CD4-positive, alpha-beta T cell (primary cell): Measurements from ENCODE around the gene ALOX5AP. TPM values are rescaled to one million over a fixed set of nuclear protein-coding genes. Genes with fewer than 3 reads are reported as not detected.

Source experiments
- ATAC-seq: fragments of 200-7000 bp; cut with Tn5 transposase; one replicate; pipeline ENCODE4 v1.10.0; 2022; ENCODE audit warnings: mild to moderate bottlenecking; ENCODE audit not compliant: poor library complexity
- CTCF ChIA-PET: fragments of 350-600 bp; sonication (Branson Sonifier 250); formaldehyde crosslinking; loops from one replicate; lab custom pipeline; 2021; ENCODE audit warnings: antibody characterized with exemption, inconsistent platforms; lab: Charles Lee
- POLR2A ChIA-PET: fragments of 350-600 bp; sonication (Branson Sonifier 250); formaldehyde crosslinking; loops from one replicate; lab custom pipeline; 2021; ENCODE audit warnings: antibody characterized with exemption, inconsistent platforms; lab: Charles Lee
- DNase-seq, 14 experiments: peaks; one replicate each; pipeline ENCODE4 v3.0.0-alpha.2; 2013 to 2020; ENCODE audit warnings: mixed read lengths in 2 of 14
- H3K27ac ChIP-seq, 2 donors: one replicate each; pipeline versions ENCODE4 v1.5.1 to v1.7.0; 2013; ENCODE audit warnings: low read length in 2 of 2, low read depth in 1 of 2, mild to moderate bottlenecking in 1 of 2
- H3K27me3 ChIP-seq, 2 experiments: 1 replicate in 1 of 2; 2 replicates in 1 of 2; pipeline versions ENCODE4 v1.6.1 to v1.7.0; 2013; ENCODE audit warnings: low read length in 2 of 2, control low read depth in 1 of 2, mild to moderate bottlenecking in 1 of 2, moderate library complexity in 1 of 2; ENCODE audit not compliant: insufficient read depth in 2 of 2, control insufficient read depth in 1 of 2
- H3K36me3 ChIP-seq: one replicate; pipeline ENCODE4 v1.6.1; 2013; ENCODE audit warnings: low read length, control low read depth; ENCODE audit not compliant: insufficient read depth
- H3K4me1 ChIP-seq: one replicate; pipeline ENCODE4 v1.6.1; 2013; ENCODE audit warnings: low read length, control low read depth; ENCODE audit not compliant: insufficient read depth
- H3K4me3 ChIP-seq: one replicate; pipeline ENCODE4 v1.5.1; 2013; ENCODE audit warnings: mild to moderate bottlenecking, low read length, moderate library complexity
- H3K9me3 ChIP-seq, 2 experiments: 1 replicate in 1 of 2; 2 replicates in 1 of 2; pipeline versions ENCODE4 v1.6.1 to v1.7.0; 2013; ENCODE audit warnings: low read length in 2 of 2, mild to moderate bottlenecking in 2 of 2, control low read depth in 1 of 2, moderate library complexity in 1 of 2; ENCODE audit not compliant: control insufficient read depth in 1 of 2, insufficient read depth in 1 of 2
- H3K27ac Mint-ChIP-seq: one replicate; pipeline ENCODE4 v1.8.0; 2020; ENCODE audit warnings: mixed read lengths
- H3K27me3 Mint-ChIP-seq: one replicate; pipeline ENCODE4 v1.8.0; 2021; ENCODE audit warnings: mixed read lengths
- H3K36me3 Mint-ChIP-seq: one replicate; pipeline ENCODE4 v1.8.0; 2021; ENCODE audit warnings: low read depth, mixed read lengths
- H3K4me1 Mint-ChIP-seq: one replicate; pipeline ENCODE4 v1.8.0; 2021; ENCODE audit warnings: low read depth, mixed read lengths
- H3K4me3 Mint-ChIP-seq: one replicate; pipeline ENCODE4 v1.8.0; 2020; ENCODE audit warnings: mild to moderate bottlenecking, mixed read lengths
- H3K9me3 Mint-ChIP-seq: one replicate; pipeline ENCODE4 v1.8.0; 2020; ENCODE audit warnings: mixed read lengths
- intact Hi-C, 2 experiments: fragments of 100-400 bp; cut with DNase I in 1 of 2; cut with micrococcal nuclease in 1 of 2; formaldehyde crosslinking; loops; one replicate each; pipeline versions ENCODE4 v1.15.1 to v1.9.0; 2023 to 2025; cut with DNase I, micrococcal nuclease
- total RNA-seq, 174 experiments: library from RNA in 2 of 174; stranded (reverse) in 2 of 174; gene quantifications; one replicate each; pipeline ENCODE4 v1.2.3 and lab custom pipeline; 2021 to 2026
- TF ChIP-seq, protein P1 (sequence below): fragments of 200-600 bp; IDR thresholded peaks from one replicate; pipeline ENCODE4 v1.8.0; 2022; ENCODE audit warnings: antibody characterized with exemption, mild to moderate bottlenecking

Gene ALOX5AP
- total RNA-seq, 2 experiments from 2014 or later, result 16.5 to 19.0 TPM

DNA sequence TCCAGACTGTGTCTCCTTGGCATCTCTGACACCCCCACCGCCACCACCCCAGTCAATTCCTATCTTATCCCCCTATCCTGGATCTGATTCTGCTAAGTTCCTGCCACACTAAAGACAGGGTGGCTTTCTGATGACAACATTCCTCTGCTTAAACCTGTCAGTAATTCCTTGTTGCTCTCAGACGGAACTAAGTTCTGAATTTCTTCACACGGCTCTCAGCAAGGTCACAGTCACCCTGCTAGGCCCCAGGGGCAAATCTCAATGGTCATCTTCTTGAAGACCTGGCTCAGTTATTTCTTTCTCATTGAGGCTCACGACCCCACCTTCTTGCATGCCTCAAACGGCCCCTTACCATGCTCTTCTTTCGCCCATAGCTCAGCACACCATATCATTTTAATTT lies 7.6 kb downstream of the ALOX5AP start:
- Histone ChIP-seq H3K27ac (no peak overlapping the region), H3K27me3 (no peaks in the 10 kb centered on the region), H3K4me3 (no peak overlapping the region), H3K4me1 (peaks cover 84% of the 10 kb centered on the region), H3K36me3 (peaks cover 28% of the 10 kb centered on the region), H3K9me3 (no peaks in the 10 kb centered on the region)
- H3K27ac Mint-ChIP-seq, result peak overlapping the region; percentile 50
- CTCF ChIA-PET, result no interaction called here
- ATAC-seq, result no peak
- peaks cover 51% of the 10 kb centered on the region for H3K36me3 Mint-ChIP-seq
- TF ChIP-seq, protein P1, sequence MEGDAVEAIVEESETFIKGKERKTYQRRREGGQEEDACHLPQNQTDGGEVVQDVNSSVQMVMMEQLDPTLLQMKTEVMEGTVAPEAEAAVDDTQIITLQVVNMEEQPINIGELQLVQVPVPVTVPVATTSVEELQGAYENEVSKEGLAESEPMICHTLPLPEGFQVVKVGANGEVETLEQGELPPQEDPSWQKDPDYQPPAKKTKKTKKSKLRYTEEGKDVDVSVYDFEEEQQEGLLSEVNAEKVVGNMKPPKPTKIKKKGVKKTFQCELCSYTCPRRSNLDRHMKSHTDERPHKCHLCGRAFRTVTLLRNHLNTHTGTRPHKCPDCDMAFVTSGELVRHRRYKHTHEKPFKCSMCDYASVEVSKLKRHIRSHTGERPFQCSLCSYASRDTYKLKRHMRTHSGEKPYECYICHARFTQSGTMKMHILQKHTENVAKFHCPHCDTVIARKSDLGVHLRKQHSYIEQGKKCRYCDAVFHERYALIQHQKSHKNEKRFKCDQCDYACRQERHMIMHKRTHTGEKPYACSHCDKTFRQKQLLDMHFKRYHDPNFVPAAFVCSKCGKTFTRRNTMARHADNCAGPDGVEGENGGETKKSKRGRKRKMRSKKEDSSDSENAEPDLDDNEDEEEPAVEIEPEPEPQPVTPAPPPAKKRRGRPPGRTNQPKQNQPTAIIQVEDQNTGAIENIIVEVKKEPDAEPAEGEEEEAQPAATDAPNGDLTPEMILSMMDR, result no peak
- peak in 2 of 14 experiments; percentile 11 to 41 for DNase-seq
- intact Hi-C loops, result loop anchor here (5.0 to 10.0 kb wide), 2 partner anchors 128 to 371 kb away; partner anchors contain the start of gene USPL1 (in 1 of the 2)
- H3K27me3 Mint-ChIP-seq, result no peaks in the 10 kb centered on the region
- peaks cover 67% of the 10 kb centered on the region for H3K4me1 Mint-ChIP-seq
- no peaks in the 10 kb centered on the region for H3K9me3 Mint-ChIP-seq
- peak overlapping the region; percentile 65 for H3K4me3 Mint-ChIP-seq
- POLR2A ChIA-PET, result interaction anchor here (2.0 kb wide), 1 partner anchor 125 kb away, joined by 8 read pairs; the partner anchor contains the start of gene USPL1

DNA sequence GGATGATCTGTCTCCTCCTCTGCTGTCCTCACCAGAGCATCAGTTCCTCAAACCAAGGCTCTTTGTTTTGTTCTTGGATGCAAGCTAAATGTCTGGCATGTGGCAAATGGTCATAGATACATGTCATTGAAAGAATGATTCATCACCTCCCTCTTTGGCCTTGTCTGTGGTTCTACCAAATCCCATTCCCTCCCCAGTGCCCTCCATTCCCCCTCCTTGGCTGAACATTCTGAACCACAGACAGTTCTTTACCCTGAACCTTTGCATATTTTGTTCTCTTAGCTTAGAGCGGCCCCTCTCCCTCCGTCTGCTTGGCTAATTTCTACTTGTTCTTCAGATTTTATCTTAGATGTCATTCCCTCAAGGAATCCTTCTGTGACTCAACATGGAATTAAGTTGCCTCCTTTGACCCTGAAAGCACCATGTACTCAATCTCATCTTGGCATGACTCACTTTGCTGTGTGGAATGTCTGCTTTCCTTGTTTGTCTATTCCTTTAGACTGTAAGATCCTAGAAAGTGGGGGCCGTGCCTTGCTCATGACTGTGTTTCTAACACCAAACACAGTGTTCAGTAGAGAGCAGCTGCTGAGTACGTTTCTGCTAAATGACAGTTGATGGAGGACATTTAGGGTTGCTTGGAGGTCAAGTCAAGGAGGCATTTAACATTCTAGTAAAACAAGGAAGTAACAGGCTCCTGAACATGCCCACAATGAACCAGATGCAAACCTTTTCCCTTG lies 8.1 kb downstream of the ALOX5AP start:
- H3K9me3 Mint-ChIP-seq, result no peaks in the 10 kb centered on the region
- peak overlapping the region in 1 of 2 donors; percentile 36 for H3K27ac ChIP-seq
- CTCF ChIA-PET, result interaction anchor here (0.6 kb wide), 1 partner anchor 63 kb away, joined by 4 read pairs; no protein-coding TSS in a partner anchor
- peaks cover 78% of the 10 kb centered on the region for H3K4me1 ChIP-seq
- H3K4me3 Mint-ChIP-seq, result peak overlapping the region; percentile 65
- peaks cover 55% of the 10 kb centered on the region for H3K36me3 Mint-ChIP-seq
- no peak overlapping the region for H3K4me3 ChIP-seq
- H3K9me3 ChIP-seq, result no peaks in the 10 kb centered on the region
- no peaks in the 10 kb centered on the region for H3K27me3 Mint-ChIP-seq
- H3K4me1 Mint-ChIP-seq, result peaks cover 61% of the 10 kb centered on the region
- H3K27me3 ChIP-seq, result no peaks in the 10 kb centered on the region
- H3K27ac Mint-ChIP-seq, result peak overlapping the region; percentile 50
- TF ChIP-seq, protein P1, result no peak
- DNase-seq (peak in 3 of 14 experiments; percentile 19 to 60 (median 41)), ATAC-seq (no peak)
- POLR2A ChIA-PET, result interaction anchor here (0.6 to 2.0 kb wide), 4 partner anchors 8 to 126 kb away, joined by 3 to 8 read pairs (median 4); partner anchors contain the start of genes ALOX5AP and USPL1
- intact Hi-C loops, result loop anchor here (1.0 to 10.0 kb wide), 5 partner anchors 31 to 371 kb away; partner anchors contain the start of gene USPL1 (in 2 of the 2)
- peaks cover 34% of the 10 kb centered on the region for H3K36me3 ChIP-seq

DNA sequence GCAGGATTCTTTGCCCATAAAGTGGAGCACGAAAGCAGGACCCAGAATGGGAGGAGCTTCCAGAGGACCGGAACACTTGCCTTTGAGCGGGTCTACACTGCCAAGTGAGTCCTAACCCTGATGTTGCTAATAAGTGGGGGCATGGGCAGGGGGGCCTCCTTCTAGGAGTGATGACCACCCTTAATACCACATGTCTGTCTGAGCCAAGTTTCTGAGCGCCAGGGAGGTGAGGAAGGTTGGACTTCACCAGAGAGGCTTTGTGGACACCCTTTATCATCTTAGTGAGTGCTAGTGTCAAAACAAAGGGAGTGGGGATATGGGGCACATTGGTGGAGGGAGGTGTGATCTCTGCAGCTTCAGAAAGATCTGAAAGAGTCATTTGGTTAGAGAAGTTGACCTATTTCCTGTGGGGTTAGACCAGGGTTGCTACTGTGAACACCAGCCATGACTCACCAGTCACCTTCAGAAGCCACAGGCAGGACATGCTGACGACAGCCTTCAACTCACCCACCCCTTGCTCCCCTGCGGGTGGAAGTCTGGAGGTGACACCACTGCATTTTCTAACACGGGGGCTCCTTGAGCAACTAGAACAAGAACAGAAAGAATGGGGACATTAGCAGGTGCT lies 8.8 kb downstream of the ALOX5AP start:
- peak overlapping the region; percentile 32 for H3K4me3 Mint-ChIP-seq
- intact Hi-C loops, result loop anchor here (1.0 to 10.0 kb wide), 5 partner anchors 30 to 372 kb away; partner anchors contain the start of gene USPL1 (in 2 of the 2)
- peak; percentile 79 for ATAC-seq
- no peaks in the 10 kb centered on the region for H3K27me3 Mint-ChIP-seq
- no peaks in the 10 kb centered on the region for H3K27me3 ChIP-seq
- TF ChIP-seq, protein P1, result no peak
- DNase-seq, result peak; percentile 60 to 95 (median 76)
- peaks cover 72% of the 10 kb centered on the region for H3K4me1 ChIP-seq
- peaks cover 61% of the 10 kb centered on the region for H3K36me3 Mint-ChIP-seq
- ChIA-PET CTCF (interaction anchor here (0.6 kb wide), 1 partner anchor 63 kb away, joined by 4 read pairs; no protein-coding TSS in a partner anchor), POLR2A (interaction anchor here (0.6 to 2.0 kb wide), 4 partner anchors 9 to 127 kb away, joined by 3 to 8 read pairs (median 4); partner anchors contain the start of genes ALOX5AP and USPL1)
- no peak overlapping the region for H3K4me3 ChIP-seq
- H3K36me3 ChIP-seq, result peaks cover 40% of the 10 kb centered on the region
- peaks cover 55% of the 10 kb centered on the region for H3K4me1 Mint-ChIP-seq
- no peaks in the 10 kb centered on the region for H3K9me3 ChIP-seq
- H3K27ac Mint-ChIP-seq, result peak overlapping the region; percentile 50
- H3K27ac ChIP-seq, result peak overlapping the region in 1 of 2 donors; percentile 36
- H3K9me3 Mint-ChIP-seq, result no peaks in the 10 kb centered on the region
